Measurements from ENCODE around the gene ROPN1B.
A peak's percentile ranks its signal among the peaks of the same experiment; 100 is the strongest.

The ROPN1B gene

DNA sequence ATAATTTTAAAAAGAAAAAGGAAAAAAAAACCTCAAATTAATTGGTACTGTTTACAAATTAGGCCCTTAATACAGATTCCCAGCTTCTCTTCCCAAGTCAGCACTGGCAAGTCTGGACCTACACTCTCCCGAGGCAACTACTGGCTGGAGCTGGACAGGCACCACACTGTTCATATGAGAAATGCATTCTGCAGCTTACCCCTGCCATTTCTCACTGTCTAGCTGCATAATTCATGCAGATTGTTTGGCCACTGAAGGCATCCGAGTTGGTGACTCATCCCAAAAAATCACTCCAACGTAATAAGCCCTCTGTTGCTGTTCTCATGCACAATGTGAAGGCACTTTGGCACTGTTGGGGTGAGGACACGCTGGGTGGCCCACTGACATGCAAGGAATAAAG, 45.3 kb downstream of the ROPN1B start:
- DNase-seq, result no peak
- Mint-ChIP-seq H3K4me1 (no peaks in the 10 kb centered on the region), H3K9me3 (no peaks in the 10 kb centered on the region), H3K4me3 (no peak overlapping the region), H3K27ac (no peak overlapping the region), H3K27me3 (no peaks in the 10 kb centered on the region)
- ATAC-seq, result no peak

GRCh38 chr3:126015075-126015474, 46.1 kb downstream of the ROPN1B start:
- H3K27ac Mint-ChIP-seq, result no peak overlapping the region
- DNase-seq, result no peak
- H3K27me3 Mint-ChIP-seq, result no peaks in the 10 kb centered on the region
- no peak overlapping the region for H3K4me3 Mint-ChIP-seq
- H3K9me3 Mint-ChIP-seq, result no peaks in the 10 kb centered on the region
- ATAC-seq, result no peak
- no peaks in the 10 kb centered on the region for H3K4me1 Mint-ChIP-seq

DNA sequence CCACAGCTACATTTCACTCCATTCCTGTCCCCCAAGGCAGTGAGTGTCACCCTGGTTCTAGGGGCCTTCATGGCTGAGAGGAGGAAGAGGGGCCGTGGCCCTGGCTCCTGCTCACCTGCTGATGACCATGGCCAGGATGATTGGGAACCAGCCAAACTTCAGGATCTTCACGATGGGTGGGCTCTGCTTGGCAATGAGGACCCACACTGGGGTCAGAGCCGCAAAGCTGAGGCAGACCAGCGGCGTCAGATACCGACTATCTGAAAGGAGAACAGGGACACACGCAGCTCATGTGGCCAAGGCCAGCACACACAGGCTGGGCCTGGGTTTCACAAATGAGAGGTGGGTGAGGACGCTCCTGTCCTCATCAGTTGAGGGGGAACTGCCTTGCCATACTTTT, 47.6 kb downstream of the ROPN1B start:
- Mint-ChIP-seq H3K27me3 (no peaks in the 10 kb centered on the region), H3K9me3 (no peaks in the 10 kb centered on the region), H3K27ac (no peak overlapping the region), H3K4me3 (no peak overlapping the region), H3K4me1 (no peaks in the 10 kb centered on the region)
- DNase-seq (no peak), ATAC-seq (no peak)

DNA sequence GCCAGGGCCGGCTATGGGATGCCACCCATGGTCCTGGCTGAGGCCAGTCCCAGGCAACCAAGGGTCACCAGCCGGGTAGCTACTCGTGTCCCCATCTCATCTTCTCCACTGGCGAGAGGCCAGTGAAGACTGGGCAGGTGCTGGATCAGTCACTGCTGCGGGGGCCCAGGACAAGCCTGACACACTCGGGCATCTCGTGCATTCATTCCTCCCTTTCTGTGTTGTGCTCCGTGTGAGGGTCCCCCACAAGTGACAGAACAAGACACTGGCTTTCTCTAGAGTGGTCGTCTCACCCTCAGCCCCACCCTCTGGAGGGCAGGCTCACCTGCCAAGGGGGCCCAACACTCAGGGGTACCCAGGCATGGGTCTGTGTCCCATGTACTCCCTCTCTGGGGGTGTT, 48.4 kb downstream of the ROPN1B start:
- DNase-seq, result no peak
- Mint-ChIP-seq H3K9me3 (no peaks in the 10 kb centered on the region), H3K27me3 (no peaks in the 10 kb centered on the region), H3K27ac (no peak overlapping the region), H3K4me3 (no peak overlapping the region), H3K4me1 (no peaks in the 10 kb centered on the region)
- peak; percentile 15 for ATAC-seq

DNA sequence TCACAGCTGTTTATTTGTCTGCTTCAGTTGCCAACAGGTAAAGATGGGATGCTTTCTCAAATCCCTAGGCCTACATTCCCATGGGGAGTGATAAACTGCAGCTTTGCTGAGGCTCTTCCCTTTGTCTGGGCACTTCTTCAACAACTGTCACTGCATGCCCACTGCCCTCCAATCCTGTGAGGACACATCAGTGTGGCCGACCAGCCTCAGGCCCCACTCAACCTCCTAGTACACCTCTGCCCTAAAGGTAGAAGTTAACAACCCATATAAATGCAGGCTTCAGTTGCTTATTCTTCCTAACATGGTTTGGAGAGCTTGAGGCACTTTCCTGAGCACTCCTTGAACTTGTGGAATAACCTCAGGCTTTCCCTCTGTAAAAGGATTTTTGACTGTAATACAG, 49.6 kb downstream of the ROPN1B start:
- ATAC-seq (no peak), DNase-seq (no peak)
- Mint-ChIP-seq H3K27ac (no peak overlapping the region), H3K9me3 (no peaks in the 10 kb centered on the region), H3K4me1 (no peaks in the 10 kb centered on the region), H3K4me3 (no peak overlapping the region), H3K27me3 (no peaks in the 10 kb centered on the region)

GRCh38 chr3:126018995-126019394, 50.0 kb downstream of the ROPN1B start:
- no peak for ATAC-seq

DNA sequence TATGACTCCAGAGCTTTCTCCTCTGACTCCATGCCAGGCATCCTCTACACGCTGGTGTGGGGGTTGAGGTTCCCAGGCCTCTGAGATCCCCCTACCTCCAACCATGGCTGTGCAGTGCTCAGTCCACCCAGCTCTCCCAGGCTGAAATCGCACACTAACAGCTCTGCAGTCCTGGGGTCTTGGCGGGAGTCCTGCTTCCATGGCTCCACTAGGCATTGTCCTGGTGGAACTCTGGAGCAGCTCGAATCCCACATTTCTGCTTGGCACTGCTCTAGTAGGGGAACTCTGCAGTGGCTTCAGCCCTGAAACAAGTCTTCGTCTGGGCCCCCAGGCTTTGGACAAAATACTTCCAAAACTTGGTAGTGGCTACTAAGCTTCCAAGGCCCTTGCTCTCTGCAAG, 50.7 kb downstream of the ROPN1B start:
- no peak for ATAC-seq
- Mint-ChIP-seq H3K4me1 (no peaks in the 10 kb centered on the region), H3K4me3 (no peak overlapping the region), H3K27me3 (no peaks in the 10 kb centered on the region), H3K27ac (no peak overlapping the region), H3K9me3 (no peaks in the 10 kb centered on the region)
- DNase-seq, result no peak

More at GRCh38 chr3:126018995-126019394, 50.0 kb downstream of the ROPN1B start:
- no peak overlapping the region for H3K4me3 Mint-ChIP-seq
- no peaks in the 10 kb centered on the region for H3K27me3 Mint-ChIP-seq
- H3K27ac Mint-ChIP-seq, result no peak overlapping the region
- no peaks in the 10 kb centered on the region for H3K4me1 Mint-ChIP-seq
- DNase-seq, result no peak
- no peaks in the 10 kb centered on the region for H3K9me3 Mint-ChIP-seq

GRCh38 chr3:126021224-126021623, 52.2 kb downstream of the ROPN1B start:
- no peaks in the 10 kb centered on the region for H3K9me3 Mint-ChIP-seq
- DNase-seq (no peak), ATAC-seq (no peak)
- no peak overlapping the region for H3K27ac Mint-ChIP-seq
- no peak overlapping the region for H3K4me3 Mint-ChIP-seq
- no peaks in the 10 kb centered on the region for H3K27me3 Mint-ChIP-seq
- H3K4me1 Mint-ChIP-seq, result peaks cover 4% of the 10 kb centered on the region

DNA sequence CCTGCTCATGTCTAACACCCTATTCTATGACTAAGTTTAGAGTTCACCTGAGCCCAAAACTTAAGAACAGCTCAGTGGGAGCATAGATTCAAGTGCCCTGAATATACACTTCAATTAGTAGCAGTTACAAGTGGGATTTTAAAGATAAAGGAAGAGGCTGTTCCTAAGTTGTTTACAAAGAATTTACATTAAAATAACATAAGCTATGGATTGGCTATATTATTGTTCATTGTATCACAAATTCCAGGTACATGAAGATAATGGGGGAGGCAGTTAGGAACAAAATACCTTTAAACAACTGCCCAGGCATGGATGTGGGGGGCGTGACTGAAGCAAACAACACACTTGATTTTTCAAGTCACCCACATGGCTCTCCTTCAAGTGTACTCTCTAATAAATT, 52.7 kb downstream of the ROPN1B start:
- Mint-ChIP-seq H3K9me3 (no peaks in the 10 kb centered on the region), H3K4me3 (no peak overlapping the region), H3K27ac (no peak overlapping the region), H3K27me3 (no peaks in the 10 kb centered on the region), H3K4me1 (peaks cover 4% of the 10 kb centered on the region)
- ATAC-seq (no peak), DNase-seq (no peak)

GRCh38 chr3:126022741-126023359, 53.9 kb downstream of the ROPN1B start:
- H3K9me3 Mint-ChIP-seq, result peaks cover 7 to 11% of the 10 kb centered on the region in 2 donors
- no peaks in the 10 kb centered on the region for H3K27me3 Mint-ChIP-seq
- H3K4me1 Mint-ChIP-seq, result peaks cover 4% of the 10 kb centered on the region
- no peak overlapping the region for H3K4me3 Mint-ChIP-seq
- ATAC-seq, result no peak
- peak overlapping the region in 1 of 2 donors; percentile 66 for H3K27ac Mint-ChIP-seq
- DNase-seq, result no peak

DNA sequence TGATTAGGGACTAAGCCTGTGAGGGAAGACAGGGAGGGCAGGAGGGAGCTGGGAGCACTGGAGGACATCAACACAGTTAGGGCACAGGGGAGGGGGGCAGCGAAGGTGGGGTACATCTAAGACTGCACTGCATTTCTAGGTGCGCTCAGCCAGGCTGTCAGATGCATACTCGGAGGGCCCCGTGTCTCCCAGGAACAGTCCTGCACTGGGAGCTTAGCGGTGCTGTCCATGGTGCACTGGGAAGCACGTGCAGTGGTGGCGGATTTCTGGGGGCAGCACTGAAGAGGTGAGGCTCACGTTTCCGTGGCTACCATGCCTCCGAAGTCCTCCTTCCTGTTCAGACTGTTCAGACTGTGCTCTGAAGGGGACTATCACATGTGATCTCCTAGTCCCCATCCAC, 54.4 kb downstream of the ROPN1B start:
- Mint-ChIP-seq H3K27ac (no peak overlapping the region), H3K4me1 (peaks cover 4% of the 10 kb centered on the region), H3K4me3 (no peak overlapping the region), H3K27me3 (no peaks in the 10 kb centered on the region), H3K9me3 (peaks cover 9 to 15% of the 10 kb centered on the region in 2 donors)
- ATAC-seq, result no peak
- DNase-seq, result no peak

GRCh38 chr3:126024049-126024854, 55.3 kb downstream of the ROPN1B start:
- DNase-seq (no peak), ATAC-seq (no peak)
- H3K4me1 Mint-ChIP-seq, result peaks cover 4% of the 10 kb centered on the region
- H3K9me3 Mint-ChIP-seq, result peaks cover 9 to 20% of the 10 kb centered on the region in 2 donors
- H3K27ac Mint-ChIP-seq, result no peak overlapping the region
- no peak overlapping the region for H3K4me3 Mint-ChIP-seq
- no peaks in the 10 kb centered on the region for H3K27me3 Mint-ChIP-seq

GRCh38 chr3:126025116-126025729, 56.2 kb downstream of the ROPN1B start:
- Mint-ChIP-seq H3K27ac (peak overlapping the region in 1 of 2 donors; percentile 83), H3K9me3 (peaks cover 13 to 23% of the 10 kb centered on the region in 2 donors)

DNA sequence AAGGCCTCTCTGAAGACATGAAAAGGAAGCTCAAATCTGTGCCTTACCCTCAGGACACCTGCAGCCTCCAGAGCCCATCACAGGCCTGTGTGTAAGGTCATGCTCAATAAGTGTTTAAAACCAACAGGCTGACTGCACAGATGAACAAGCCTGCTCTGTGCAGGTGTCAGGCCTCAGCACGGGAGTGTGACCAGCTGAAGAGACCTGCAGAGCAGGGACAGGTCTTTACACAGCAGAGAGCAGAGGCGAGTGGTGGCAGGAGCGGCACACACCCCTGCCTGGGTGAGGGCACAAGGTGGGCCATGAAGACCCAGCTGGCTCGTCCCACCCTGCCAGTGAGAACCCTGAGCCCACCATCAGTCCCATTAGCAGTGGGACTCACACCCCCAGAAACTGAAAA, 56.9 kb downstream of the ROPN1B start:
- peak overlapping the region in 1 of 2 donors; percentile 83 for H3K27ac Mint-ChIP-seq
- no peak overlapping the region for H3K4me3 Mint-ChIP-seq
- H3K4me1 Mint-ChIP-seq, result peaks cover 4% of the 10 kb centered on the region
- peaks cover 13 to 23% of the 10 kb centered on the region in 2 donors for H3K9me3 Mint-ChIP-seq
- DNase-seq, result no peak
- no peak for ATAC-seq
- no peaks in the 10 kb centered on the region for H3K27me3 Mint-ChIP-seq

More at GRCh38 chr3:126025116-126025729, 56.2 kb downstream of the ROPN1B start:
- H3K27me3 Mint-ChIP-seq, result no peaks in the 10 kb centered on the region
- DNase-seq (no peak), ATAC-seq (no peak)
- H3K4me3 Mint-ChIP-seq, result no peak overlapping the region
- H3K4me1 Mint-ChIP-seq, result peaks cover 4% of the 10 kb centered on the region

DNA sequence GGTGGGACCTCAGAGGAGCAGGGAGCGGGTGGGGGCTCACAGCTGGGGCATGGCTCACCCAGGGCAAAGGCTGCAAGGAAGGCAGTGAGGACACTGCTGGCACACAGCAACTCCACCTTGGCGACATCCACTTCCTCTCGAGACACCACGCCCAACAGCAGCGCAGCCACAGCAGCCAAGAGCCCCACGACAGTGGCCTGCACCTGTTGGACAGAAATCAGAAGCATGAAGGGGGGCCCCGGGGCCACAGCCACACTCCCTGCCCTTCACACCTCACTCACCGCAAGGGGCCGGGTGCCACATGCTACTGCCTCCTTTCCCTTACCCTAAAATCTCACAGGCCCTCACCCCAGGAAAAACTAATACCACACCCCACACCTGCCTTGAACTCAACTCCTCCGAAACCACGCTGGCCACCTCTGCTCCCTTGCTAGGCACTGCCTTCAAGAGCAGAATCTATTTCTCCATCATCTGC, 57.3 kb downstream of the ROPN1B start:
- H3K9me3 Mint-ChIP-seq, result peaks cover 13 to 23% of the 10 kb centered on the region in 2 donors
- H3K27me3 Mint-ChIP-seq, result no peaks in the 10 kb centered on the region
- ATAC-seq, result no peak
- no peak overlapping the region for H3K4me3 Mint-ChIP-seq
- DNase-seq, result no peak
- peaks cover 4% of the 10 kb centered on the region for H3K4me1 Mint-ChIP-seq
- no peak overlapping the region for H3K27ac Mint-ChIP-seq

- H3K4me3 Mint-ChIP-seq, result no peak overlapping the region
- H3K27ac Mint-ChIP-seq, result peak overlapping the region in 1 of 2 donors; percentile 37
- H3K4me1 Mint-ChIP-seq, result peaks cover 4% of the 10 kb centered on the region
- ATAC-seq (no peak), DNase-seq (no peak)
- H3K27me3 Mint-ChIP-seq, result no peaks in the 10 kb centered on the region
- H3K9me3 Mint-ChIP-seq, result peaks cover 13 to 23% of the 10 kb centered on the region in 2 donors
Measured at GRCh38 chr3:126026761-126027160, 57.8 kb downstream of the ROPN1B start.
